K562 (cell line): ENCODE results near the gene POLE2. TPM values are rescaled to one million over a fixed set of nuclear protein-coding genes. Genes with fewer than 3 reads are reported as not detected.
A peak's percentile ranks its signal among the peaks of the same experiment; 100 is the strongest.

Source experiments
- CCNT2 ChIP-seq: IDR thresholded peaks from 2 replicates; pipeline ENCODE4 v1.6.1; 2011; ENCODE audit warnings: borderline replicate concordance, low read depth, mild to moderate bottlenecking, moderate library complexity, mixed read lengths, low read length; ENCODE audit not compliant: insufficient read length; ENCODE audit errors: extremely low read depth
- MCM5 ChIP-seq: fragments of 450-650 bp; IDR thresholded peaks from 2 replicates; pipeline ENCODE4 v1.6.1; 2016; ENCODE audit warnings: low read depth
- MIER1 ChIP-seq: fragments of 450-650 bp; IDR thresholded peaks from 2 replicates; pipeline ENCODE4 v1.6.1; 2016; ENCODE audit warnings: antibody characterized with exemption, mild to moderate bottlenecking, low read depth
- MTA2 ChIP-seq: fragments of 450-650 bp; IDR thresholded peaks from 2 replicates; pipeline ENCODE4 v1.6.1; 2016; ENCODE audit warnings: low read depth
- NFYB ChIP-seq: IDR thresholded peaks from 2 replicates; pipeline ENCODE4 v1.6.1; 2011; ENCODE audit warnings: mild to moderate bottlenecking, moderate library complexity; ENCODE audit not compliant: insufficient read length; ENCODE audit errors: extremely low read depth
- NR1H2 ChIP-seq: sonication (generic); formaldehyde crosslinking; IDR thresholded peaks from 2 replicates; pipeline ENCODE4 v1.4.0; 2020; ENCODE audit warnings: mild to moderate bottlenecking, missing genetic modification reagents
- POU5F1 ChIP-seq: fragments of 150-350 bp; IDR thresholded peaks from 2 replicates; pipeline ENCODE4 v1.6.1; 2014; ENCODE audit warnings: borderline replicate concordance, low read length, low read depth, mild to moderate bottlenecking; ENCODE audit not compliant: partially characterized antibody
- RAD21 ChIP-seq, 2 experiments: fragments of 250-450 bp in 1 of 2; fragments of 450-650 bp in 1 of 2; sonication (Bioruptor Pico) in 1 of 2; formaldehyde crosslinking in 1 of 2; IDR thresholded peaks in 1 of 2; conservative IDR thresholded peaks in 1 of 2; 2 replicates each; pipeline versions ENCODE4 v1.4.0 to v1.8.0; 2020 to 2022; ENCODE audit warnings: mild to moderate bottlenecking in 2 of 2, moderate library complexity in 1 of 2
- RBM15 ChIP-seq: fragments of 200-400 bp; formaldehyde crosslinking; IDR thresholded peaks from 2 replicates; pipeline ENCODE4 v1.6.1; 2018; ENCODE audit warnings: mild to moderate bottlenecking, low read length, moderate library complexity; ENCODE audit not compliant: insufficient read depth
- SMAD1 ChIP-seq: fragments of 150-350 bp; IDR thresholded peaks from 2 replicates; pipeline ENCODE4 v1.6.1; 2014; ENCODE audit warnings: low read length, low read depth; ENCODE audit not compliant: partially characterized antibody
- SP1 ChIP-seq: sonication (generic); formaldehyde crosslinking; IDR thresholded peaks from 2 replicates; pipeline ENCODE4 v1.8.1; 2022; ENCODE audit warnings: mild to moderate bottlenecking, missing genetic modification reagents
- SRSF1 ChIP-seq: fragments of 200-400 bp; formaldehyde crosslinking; IDR thresholded peaks from 2 replicates; pipeline ENCODE4 v1.6.1; 2017; ENCODE audit warnings: mild to moderate bottlenecking, low read depth, low read length, moderate library complexity
- STAT5A ChIP-seq: IDR thresholded peaks from 2 replicates; pipeline ENCODE4 v1.6.1; 2012; ENCODE audit warnings: low read length, inconsistent platforms, borderline replicate concordance
- ZNF354B ChIP-seq: fragments of 250-450 bp; sonication (Bioruptor Pico); IDR thresholded peaks from 2 replicates; pipeline ENCODE4 v1.4.0; 2020
- polyA plus RNA-seq, 8 experiments: library from polyadenylated mRNA; depleted of rRNA in 4 of 8; stranded (reverse) in 5 of 8; unstranded in 3 of 8; fragments of >200 nt; fragmentation: Nextera tagmentation in 2 of 8; fragmentation: Illumina TruSeq in 1 of 8; extraction: Ambion mirVana in 2 of 8; extraction: Trizol in 1 of 8; gene quantifications; 2 replicates each; pipeline versions ENCODE4 v1.2.1 to v1.2.3, GENCODE V29; 2011 to 2014; ENCODE audit warnings: inconsistent platforms in 1 of 8, missing spikeins in 1 of 8
- total RNA-seq, 7 experiments: library from RNA; depleted of rRNA in 6 of 7; stranded (reverse); fragments of >200 nt in 6 of 7; fragmentation: Illumina TruSeq in 2 of 7; extraction: Trizol in 2 of 7; gene quantifications; 2 replicates each; pipeline versions ENCODE4 v1.2.1 to v1.2.3, GENCODE V29; 2011 to 2021; ENCODE audit warnings: low replicate concordance in 1 of 7
- TF ChIP-seq, protein P1 (sequence below), 2 experiments: IDR thresholded peaks in 1 of 2; conservative IDR thresholded peaks in 1 of 2; 2 replicates each; pipeline ENCODE4 v1.6.1; 2016; ENCODE audit warnings: low read depth in 2 of 2, mild to moderate bottlenecking in 1 of 2, missing compliant biosample characterization in 1 of 2, missing genetic modification characterization in 1 of 2, moderate library complexity in 1 of 2
- TF ChIP-seq, protein P2 (sequence below): sonication (generic); formaldehyde crosslinking; IDR thresholded peaks from 2 replicates; pipeline ENCODE4 v1.8.1; 2022; ENCODE audit warnings: missing genetic modification reagents
- TF ChIP-seq, protein P3 (sequence below): fragments of 250-450 bp; sonication (Bioruptor Pico); IDR thresholded peaks from 2 replicates; pipeline ENCODE4 v1.5.0; 2021
- TF ChIP-seq, protein P4 (sequence below): fragments of 450-650 bp; IDR thresholded peaks from 2 replicates; pipeline ENCODE4 v1.6.1; 2014; ENCODE audit warnings: low read depth, mild to moderate bottlenecking, moderate library complexity, borderline replicate concordance
- TF ChIP-seq, protein P5 (sequence below): fragments of 250-450 bp; sonication (Bioruptor Pico); IDR thresholded peaks from 2 replicates; pipeline ENCODE4 v1.8.0; 2022; ENCODE audit warnings: moderate library complexity, mild to moderate bottlenecking, inconsistent platforms

Gene POLE2
- total and polyA plus RNA-seq, 9 of the 15 experiments (the other 6 are each of a cell fraction or from before 2014, with no cell fraction given), result 30.7 to 78.4 (median 55.4) TPM

DNA sequence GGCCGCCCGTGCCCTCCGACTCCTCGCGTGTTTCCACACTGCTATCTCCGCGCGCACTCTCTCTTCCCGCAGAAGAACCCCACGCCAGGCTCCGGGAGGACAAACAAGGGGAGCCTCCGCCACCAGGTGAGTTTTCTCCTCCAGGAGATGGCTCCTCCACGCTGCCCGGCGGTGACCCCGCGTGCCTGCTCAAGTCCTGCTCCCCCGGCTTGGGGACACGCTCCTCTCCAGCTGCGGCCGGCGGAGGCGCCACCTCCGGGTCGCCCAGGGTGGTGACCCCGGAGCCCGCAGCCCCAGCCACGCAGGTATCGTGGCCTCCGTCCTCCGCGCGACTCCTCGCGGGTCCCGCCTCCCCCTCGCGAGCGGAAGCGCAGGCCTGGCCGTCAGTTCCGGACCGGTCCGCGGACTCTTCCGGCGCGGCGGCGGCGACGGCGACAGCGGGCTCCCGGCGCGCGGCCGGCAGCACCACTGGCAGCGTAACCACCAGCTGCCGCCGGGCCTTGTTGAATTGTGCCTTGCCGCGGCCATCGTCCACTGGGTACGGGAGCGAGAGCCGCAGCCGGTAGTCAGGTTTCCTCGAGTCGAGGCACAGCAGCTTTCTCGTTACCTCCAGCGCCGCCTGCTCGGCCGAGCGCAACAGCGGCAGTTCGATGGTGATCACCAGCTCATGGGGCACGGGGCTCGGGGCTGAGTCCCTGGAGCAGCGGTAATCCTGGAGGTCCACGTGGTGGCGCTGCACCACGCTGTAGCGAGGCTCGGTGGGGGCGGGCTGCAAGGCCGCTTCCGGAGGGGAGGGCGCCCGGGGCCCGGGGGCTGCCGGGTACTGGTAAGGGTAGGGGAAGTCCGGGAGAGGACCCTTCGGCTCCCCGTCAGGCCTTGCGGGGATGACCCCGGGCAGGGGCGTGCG is 54.1 kb downstream of the POLE2 start (continued):
- TF ChIP-seq, protein P1, sequence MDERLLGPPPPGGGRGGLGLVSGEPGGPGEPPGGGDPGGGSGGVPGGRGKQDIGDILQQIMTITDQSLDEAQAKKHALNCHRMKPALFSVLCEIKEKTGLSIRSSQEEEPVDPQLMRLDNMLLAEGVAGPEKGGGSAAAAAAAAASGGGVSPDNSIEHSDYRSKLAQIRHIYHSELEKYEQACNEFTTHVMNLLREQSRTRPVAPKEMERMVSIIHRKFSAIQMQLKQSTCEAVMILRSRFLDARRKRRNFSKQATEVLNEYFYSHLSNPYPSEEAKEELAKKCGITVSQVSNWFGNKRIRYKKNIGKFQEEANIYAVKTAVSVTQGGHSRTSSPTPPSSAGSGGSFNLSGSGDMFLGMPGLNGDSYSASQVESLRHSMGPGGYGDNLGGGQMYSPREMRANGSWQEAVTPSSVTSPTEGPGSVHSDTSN (CRISPR knock-in tag; IDR thresholded peaks at IDR 0.05; ENCODE audit: low read depth), result no peak
- TF ChIP-seq, protein P1 (tag; conservative IDR thresholded peaks at IDR 0.05; ENCODE audit: low read depth), result no peak
- TF ChIP-seq MTA2, result no peak
- TF ChIP-seq SP1 (CRISPR knock-in tag), result peak; percentile 70
- no peak for TF ChIP-seq STAT5A
- TF ChIP-seq NR1H2 (CRISPR knock-in tag), result peak; percentile 73; the same call in 1 of the 2 replicates
- no peak for TF ChIP-seq SRSF1
- no peak for TF ChIP-seq RBM15
- peak; percentile 71 for TF ChIP-seq CCNT2
- no peak for TF ChIP-seq MCM5
- TF ChIP-seq, protein P2, sequence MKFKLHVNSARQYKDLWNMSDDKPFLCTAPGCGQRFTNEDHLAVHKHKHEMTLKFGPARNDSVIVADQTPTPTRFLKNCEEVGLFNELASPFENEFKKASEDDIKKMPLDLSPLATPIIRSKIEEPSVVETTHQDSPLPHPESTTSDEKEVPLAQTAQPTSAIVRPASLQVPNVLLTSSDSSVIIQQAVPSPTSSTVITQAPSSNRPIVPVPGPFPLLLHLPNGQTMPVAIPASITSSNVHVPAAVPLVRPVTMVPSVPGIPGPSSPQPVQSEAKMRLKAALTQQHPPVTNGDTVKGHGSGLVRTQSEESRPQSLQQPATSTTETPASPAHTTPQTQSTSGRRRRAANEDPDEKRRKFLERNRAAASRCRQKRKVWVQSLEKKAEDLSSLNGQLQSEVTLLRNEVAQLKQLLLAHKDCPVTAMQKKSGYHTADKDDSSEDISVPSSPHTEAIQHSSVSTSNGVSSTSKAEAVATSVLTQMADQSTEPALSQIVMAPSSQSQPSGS, result no peak
- peak; percentile 65 to 68 for TF ChIP-seq RAD21 (CRISPR knock-in tag; conservative IDR thresholded peaks at IDR 0.05 in 1 of 2, IDR thresholded peaks at IDR 0.05 in 1 of 2)
- TF ChIP-seq, protein P3, sequence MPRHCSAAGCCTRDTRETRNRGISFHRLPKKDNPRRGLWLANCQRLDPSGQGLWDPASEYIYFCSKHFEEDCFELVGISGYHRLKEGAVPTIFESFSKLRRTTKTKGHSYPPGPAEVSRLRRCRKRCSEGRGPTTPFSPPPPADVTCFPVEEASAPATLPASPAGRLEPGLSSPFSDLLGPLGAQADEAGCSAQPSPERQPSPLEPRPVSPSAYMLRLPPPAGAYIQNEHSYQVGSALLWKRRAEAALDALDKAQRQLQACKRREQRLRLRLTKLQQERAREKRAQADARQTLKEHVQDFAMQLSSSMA (CRISPR knock-in tag), result no peak
- TF ChIP-seq POU5F1, result no peak
- TF ChIP-seq SMAD1, result no peak
- TF ChIP-seq, protein P4, sequence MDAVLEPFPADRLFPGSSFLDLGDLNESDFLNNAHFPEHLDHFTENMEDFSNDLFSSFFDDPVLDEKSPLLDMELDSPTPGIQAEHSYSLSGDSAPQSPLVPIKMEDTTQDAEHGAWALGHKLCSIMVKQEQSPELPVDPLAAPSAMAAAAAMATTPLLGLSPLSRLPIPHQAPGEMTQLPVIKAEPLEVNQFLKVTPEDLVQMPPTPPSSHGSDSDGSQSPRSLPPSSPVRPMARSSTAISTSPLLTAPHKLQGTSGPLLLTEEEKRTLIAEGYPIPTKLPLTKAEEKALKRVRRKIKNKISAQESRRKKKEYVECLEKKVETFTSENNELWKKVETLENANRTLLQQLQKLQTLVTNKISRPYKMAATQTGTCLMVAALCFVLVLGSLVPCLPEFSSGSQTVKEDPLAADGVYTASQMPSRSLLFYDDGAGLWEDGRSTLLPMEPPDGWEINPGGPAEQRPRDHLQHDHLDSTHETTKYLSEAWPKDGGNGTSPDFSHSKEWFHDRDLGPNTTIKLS, result peak; percentile 75
- TF ChIP-seq, protein P5, sequence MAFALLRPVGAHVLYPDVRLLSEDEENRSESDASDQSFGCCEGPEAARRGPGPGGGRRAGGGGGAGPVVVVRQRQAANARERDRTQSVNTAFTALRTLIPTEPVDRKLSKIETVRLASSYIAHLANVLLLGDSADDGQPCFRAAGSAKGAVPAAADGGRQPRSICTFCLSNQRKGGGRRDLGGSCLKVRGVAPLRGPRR (CRISPR knock-in tag), result no peak
- no peak for TF ChIP-seq MIER1
- no peak for TF ChIP-seq ZNF354B
- no peak for TF ChIP-seq NFYB
